HG03108 (cell line): Measurements from ENCODE around the gene KCNMA1.
"Not testable (repeated sequence)": the region's sequence is repeated elsewhere in the genome, so short reads cannot be mapped to it uniquely, and the experiment has no call there.

Experiments used
- ATAC-seq: cut with Tn5 transposase; IDR thresholded peaks from one replicate; pipeline ENCODE4 v1.9.1; 2021; ENCODE audit warnings: moderate library complexity; ENCODE audit not compliant: unreplicated experiment

The KCNMA1 gene

DNA sequence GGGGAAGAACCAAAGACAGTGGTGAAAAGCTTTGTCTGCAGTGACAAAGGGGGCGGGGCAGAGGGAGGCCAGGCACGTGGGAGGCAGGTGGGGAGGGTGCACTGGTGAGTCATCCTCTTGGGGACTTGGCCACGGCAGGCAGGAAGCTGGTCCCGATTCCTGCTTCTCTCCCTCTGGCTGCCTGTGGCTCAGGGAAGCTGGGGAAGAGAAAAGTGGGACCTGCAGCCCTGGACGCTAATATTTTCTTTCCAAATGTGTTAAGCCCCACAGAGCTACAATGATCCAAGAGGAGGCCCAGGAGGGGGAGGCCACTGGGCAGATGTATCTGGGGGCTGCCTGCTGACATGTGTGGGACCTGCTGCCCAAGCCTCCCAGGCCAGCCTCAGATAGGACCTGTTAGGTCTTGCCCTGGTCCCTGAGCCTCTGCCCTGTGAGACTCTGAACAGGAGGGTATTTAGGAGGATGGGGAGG lies 231.8 kb downstream of the KCNMA1 start:
- peak; percentile 61 for ATAC-seq

DNA sequence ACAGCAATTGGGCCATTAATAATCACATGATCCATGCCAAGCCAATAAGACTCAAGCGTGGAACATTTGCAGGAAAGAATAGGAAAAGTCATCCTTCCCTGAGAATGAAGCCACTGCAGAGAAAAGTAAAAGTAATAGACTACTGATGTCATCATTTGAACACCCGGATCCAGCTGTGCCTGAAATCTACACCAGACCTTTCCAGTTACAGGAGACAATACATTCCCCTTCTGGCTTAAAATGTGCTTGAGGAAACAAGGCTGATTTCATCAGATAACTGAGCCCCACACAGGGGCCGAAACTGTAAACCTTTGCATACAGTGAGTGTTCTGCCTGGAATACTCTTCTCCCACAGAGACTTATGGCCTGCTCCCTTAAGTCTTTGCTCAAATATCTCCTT lies 232.8 kb downstream of the KCNMA1 start:
- no peak for ATAC-seq

DNA sequence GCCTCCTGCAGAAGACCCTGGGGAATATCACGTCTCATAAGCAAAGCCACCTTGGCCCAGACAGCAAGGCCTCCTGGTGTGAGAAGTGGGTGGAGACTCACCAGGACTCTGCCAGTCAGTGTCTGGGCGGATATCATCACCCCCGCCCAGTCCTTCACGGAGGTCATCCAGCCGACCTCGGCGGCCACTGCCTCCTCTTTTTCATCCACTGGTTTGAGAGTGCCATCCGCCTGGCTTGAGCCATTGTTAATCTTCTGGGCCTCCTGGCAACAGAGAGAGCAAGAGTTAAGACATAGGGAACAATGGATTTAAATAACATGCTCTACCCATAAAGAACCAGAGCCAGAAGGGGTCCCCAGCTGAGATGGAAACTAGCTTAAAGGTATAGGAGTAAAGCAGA lies 233.8 kb downstream of the KCNMA1 start:
- ATAC-seq, result no peak

DNA sequence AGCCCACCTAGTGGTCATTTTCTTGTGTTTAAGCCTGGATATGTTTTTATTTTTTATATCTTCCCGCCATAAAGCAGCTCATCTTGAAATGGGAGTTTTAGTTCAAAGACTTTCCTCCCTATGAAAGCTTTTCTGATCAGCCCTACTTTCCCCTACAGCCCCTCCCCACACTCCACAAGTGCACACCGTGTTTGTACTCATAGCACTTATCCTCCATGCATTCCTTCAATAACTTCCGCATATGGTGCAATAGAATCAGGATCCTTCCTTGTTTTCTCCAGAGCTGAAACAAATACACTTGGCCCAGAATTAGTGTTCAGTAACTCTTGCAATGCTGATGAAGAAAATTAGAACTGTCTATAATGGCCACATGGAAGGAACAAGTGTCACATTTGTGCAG lies 235.9 kb downstream of the KCNMA1 start:
- no peak for ATAC-seq

DNA sequence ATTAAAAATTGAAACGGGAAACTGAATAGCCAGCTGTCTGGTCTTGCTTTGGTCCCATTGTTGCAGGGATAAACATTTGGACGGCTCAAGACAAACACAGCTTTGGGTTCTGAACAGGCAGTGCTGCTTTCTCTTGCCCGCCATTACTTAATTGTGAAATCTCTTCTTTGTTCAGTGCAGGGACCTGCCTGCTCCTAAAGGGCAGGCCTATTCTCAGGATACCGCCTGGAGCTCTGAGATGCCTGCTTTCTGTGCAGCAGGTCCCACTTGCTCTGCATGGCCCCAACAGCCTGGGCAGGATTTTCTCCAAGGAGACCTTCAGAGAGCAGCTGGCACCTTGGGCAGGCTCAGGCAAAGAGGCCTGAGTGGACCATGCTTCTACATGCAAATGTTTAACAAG lies 237.6 kb downstream of the KCNMA1 start:
- ATAC-seq, result no peak

DNA sequence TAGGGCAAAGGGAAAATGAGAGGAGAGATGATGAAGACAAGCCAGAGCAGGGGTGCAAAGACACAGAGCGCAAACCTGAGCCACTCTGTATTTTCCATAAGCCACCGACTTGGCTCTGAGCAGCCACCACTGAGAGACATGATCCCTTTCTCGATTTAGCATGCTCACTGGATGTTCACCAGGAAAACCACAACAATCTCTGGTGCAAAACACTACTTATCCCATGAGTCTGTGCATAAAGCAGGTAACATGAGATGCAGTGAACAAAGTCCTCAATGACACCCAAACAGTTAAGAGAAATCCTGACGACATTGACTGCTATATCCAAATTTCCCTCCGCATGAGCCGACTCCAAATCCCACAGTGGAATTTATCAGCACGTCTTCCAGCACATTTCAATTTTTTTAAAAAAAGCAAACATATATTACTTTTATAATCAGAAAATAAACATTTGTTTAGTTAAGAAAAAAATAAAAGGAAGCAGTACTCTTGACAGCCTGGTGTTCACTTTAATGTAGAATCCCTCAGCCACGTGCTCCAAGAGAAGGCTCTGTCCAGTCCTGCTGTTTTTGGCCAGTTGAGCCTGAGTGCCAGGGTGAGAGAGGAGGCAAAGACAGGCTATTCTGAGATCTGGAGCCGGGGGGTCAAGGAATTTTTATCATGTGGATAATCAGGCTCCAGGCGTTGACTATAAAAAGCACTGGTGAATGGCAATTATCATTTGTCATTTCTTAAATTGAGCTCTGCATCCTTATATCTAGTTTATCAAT lies 238.4 kb downstream of the KCNMA1 start:
- no peak for ATAC-seq

DNA sequence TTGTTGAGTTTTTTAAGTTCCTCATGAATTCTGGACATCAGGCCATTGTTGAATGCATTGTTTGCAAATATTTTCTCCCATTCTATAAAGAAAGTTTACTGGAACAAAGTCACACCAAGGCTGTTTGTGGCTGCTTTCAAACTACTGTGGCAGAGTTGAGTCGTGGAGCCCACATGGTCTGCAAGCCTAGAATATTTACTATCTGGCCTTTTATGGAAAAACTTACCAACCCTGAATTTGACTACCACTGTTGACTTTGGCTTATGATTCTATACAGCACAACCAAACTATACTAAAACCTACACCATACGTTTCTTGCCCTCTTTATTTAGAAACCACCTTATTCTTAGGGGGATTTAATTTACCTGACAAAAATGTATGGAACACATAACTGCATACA lies 239.1 kb downstream of the KCNMA1 start:
- ATAC-seq, result no peak

DNA sequence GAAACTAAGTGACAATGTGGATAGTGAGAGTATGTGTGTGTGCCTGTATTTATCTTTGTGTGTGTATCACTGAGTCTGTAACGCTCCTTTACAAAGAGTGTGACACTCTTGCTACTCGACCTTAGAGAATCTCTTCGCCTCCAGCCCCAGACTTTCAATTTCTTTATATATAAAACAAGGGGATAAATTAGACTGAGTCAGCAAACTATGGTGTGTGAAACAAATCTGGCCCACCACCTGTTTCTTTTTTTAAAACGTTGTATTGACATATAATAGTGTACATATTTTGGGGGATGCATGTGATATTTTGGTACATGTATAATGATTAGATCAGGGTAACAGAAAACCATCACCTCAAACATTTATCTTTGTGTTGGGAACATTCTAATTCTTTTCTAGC lies 240.5 kb downstream of the KCNMA1 start:
- no peak for ATAC-seq

DNA sequence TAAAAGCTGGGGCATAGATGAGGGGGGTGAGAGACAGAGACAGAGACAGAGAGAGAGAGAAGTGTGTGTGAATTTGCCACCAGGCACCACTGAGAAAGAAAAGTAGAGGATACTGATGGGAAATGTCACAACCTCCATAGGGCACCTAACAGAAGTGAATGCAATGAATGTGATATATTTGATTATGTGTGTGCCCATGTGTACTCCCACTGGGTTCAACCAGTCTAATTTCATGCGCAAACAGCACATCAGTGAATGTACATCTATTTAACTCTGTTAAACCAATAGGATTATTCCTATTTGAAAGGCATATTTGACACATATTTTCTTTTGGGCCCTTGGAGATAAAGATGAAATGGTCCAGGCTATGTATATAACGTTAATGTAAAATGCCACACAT lies 241.3 kb downstream of the KCNMA1 start:
- no peak for ATAC-seq

DNA sequence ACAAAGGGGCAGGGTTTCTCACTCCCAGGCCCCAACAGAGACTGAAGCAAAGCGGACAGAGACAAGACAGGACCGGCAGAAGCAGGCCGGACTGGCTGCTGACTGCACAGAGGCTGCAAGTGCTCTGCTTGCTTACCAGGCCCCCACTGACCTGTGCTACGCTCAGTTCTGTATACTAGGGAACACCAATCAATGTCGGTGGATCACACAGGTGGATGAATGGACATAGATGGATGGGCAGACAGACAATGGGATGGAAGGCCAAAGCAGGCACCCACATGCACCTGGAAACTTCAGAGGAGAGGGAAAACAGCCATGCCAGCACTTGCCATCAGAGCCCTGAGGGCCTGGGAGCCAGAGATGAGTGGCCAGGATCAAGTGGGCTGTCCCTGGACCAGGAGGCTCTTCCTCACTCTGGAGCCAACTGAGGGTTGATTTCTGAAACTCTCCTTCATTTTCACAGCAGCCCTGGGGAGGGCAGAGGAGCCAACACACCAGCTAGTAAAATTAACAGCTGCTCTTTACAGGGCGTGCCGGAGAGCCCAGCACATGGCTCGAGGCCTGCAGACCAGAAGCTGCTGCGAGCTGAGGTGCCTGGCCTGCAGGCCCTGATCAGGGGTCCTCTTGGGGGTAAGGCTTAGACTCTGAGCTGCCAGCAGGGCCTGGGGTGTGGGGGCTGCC lies 243.6 kb downstream of the KCNMA1 start:
- no peak for ATAC-seq

DNA sequence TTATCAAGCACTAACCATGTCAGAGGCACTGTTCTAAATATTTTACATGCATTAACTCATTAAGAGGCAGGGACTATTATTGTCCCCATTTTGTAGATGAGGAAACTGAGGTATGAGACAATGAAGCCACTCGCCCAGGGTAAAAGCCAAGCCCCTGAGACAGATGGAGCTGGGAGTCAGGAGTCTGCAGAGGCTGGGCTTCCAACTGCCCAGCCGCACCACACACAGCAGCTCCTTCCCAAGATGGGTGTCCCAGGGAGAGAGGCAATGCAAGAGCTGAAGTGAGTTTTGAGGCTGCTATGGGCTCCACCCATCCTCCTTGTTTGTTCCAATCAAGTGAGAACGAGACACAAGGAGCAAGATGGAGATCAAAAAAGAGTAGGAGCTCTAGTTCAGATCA lies 244.2 kb downstream of the KCNMA1 start:
- no peak for ATAC-seq

DNA sequence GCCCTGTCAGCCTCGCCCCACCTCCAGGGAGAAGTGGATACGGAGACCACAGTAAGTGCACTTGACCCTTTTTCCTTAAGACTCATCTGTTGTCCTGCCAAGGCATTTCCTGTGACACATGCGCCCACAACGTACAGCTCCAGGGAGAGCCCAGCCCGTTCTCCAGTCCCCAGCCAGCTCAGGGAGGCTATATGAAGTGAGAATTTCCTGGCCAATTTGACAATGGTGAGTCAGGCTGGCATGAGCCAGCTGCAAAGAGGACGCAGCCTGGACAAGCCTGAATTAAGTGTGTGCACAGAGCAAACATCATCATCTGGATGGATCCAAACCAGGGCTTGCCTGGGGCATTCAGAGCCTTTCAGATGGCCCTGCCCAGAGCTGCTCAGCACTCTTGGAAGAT lies 244.8 kb downstream of the KCNMA1 start:
- no peak for ATAC-seq

DNA sequence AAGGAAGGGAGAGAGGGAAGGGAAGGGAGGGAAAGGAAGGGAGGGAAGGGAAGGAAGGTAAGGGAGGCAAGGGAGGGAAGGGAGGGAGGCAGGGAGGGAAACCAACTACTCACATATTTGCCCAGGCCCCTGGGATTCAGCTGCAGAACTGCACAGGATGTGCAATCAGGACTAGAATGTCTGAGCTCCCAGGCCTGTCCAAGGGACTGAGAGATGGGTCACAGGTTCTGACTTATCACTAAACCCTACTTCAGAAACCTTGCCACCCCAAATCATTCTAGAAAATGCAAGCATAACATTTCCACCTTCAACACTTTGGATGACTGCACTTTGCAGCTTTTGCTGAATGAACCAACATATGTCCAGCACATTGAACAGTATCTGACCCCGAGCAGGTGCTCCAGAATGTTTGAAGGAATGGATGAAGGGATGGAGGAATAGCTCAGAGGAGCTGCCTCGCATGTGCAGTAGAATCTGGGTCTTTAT lies 245.3 kb downstream of the KCNMA1 start:
- no peak for ATAC-seq

DNA sequence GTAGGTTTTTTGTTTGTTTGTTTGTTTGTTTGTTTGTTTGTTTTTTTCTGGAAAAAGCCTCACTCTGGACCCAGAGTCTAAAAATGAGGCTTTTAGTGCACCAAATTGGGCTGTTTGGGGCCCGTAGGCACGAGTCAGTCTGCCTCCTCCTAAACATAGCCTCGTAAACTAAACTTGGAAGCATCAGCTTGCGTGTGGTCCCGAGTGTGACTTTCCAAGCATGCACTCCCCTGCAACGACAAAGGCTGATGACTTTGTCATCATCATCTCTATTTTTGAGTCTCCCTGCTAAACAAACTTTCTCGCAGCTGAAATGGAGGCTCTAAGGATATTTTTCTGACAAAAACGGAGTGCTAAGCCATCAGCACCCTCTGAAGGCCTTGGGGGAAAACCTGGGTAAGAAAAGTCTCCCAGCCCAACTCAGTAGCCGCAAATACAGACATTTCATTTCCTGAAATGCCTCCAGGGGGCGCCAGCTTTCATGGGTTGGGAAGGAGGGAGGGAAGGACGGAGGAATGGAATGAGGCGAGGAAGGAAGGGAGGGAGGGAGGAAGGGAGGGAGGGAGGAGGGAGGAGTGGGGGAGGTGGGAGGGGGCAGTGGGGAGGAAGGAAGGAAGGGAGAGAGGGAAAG lies 245.9 kb downstream of the KCNMA1 start:
- no peak for ATAC-seq

DNA sequence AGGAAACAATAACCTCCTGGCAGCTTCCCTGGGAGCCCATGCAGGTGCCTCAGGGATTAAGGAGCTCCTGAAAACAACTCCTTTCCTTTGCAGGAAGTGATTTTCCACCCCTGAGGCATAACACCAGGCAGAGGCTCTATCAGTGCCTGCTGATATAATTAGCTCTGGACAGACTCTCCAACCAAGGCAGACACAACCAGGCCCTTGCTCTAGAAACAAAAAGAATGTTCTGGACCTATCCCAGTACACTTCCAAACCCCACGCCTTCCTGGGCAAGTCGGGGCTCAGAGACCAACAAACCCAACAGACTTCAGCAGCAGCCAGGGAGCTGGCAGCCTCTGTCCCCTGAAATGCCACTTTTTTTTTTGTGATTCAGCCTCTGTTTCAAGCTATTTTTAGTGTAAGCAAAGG lies 247.1 kb downstream of the KCNMA1 start:
- no peak for ATAC-seq

DNA sequence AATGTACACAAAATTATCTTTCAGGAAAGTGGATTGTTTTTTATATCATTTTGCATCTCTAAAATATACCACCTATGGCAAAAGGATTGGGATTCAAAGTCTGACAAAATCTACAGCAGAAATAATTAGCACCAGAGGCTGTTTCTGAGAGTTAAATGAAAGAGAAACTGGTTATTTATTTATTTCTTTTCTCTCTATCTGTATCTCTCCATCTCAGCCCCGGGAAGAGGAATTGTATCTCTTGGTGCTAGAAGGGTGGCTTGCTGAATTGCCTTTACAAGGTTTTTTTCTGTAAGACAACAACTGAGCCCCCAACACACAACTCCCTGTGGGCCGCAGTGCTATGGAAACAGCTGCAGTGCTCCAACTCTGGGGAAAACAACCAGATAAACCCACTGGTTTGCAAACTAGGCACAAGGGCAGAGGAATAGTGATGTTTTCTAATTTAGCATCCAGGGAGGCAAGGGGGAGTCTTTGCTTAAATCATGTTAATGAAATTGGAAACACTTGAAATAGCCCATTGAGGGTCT lies 249.0 kb downstream of the KCNMA1 start:
- ATAC-seq, result no peak

DNA sequence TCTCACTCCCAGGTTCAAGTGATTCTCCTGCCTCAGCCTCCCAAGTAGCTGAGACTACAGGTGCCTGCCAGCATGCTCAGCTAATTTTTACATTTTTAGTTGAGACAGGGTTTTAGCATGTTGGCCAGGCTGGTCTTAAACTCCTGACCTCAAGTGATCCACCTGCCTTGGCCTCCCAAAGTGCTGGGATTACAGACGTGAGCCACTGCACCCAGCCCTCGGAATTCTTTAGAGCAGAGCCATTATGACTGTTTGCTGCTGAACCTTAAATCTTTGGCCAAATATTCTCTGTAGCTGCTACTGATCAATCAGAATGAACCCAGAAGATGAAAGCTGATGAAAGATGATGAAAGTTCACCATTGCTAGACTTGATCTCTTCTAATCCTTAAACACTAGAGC lies 249.9 kb downstream of the KCNMA1 start:
- not testable (repeated sequence) for ATAC-seq

DNA sequence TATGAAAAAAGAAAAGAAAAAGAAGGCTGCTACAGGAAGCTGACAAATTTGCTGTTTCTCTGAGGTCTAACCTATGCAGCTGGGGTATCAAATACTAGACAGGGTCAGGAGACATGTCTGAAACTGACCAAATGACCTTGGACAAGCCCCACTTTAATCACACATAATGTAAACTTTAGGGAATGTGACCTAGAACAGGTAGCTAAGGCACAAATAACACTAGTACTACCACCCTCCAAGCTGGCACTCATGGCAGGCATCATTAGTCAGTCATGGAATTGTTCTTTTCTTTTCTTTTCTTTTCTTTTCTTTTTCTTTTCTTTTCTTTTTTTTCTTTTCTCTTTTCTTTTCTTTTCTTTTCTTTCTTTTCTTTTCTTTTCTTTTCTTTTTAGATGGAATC lies 250.4 kb downstream of the KCNMA1 start:
- ATAC-seq, result no peak

DNA sequence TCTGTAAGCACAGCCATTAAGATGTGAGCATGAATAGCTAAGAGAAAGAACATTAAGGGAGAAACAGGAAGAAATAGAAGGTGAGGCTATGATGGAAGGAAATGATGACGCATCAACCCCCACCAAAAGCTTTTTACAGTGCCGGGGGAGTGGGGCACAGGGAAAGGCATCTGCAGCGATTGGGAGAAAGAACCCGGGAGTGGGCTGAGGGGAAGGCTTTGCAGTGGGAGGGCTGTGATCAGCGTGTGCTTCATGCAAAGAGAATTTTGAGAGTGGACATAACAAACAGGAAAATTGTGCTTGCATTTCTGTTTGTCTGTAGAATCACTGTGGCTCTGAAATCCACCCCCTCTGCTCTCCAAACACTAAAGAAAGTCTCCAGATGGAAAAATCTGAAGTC lies 250.8 kb downstream of the KCNMA1 start:
- ATAC-seq, result no peak

DNA sequence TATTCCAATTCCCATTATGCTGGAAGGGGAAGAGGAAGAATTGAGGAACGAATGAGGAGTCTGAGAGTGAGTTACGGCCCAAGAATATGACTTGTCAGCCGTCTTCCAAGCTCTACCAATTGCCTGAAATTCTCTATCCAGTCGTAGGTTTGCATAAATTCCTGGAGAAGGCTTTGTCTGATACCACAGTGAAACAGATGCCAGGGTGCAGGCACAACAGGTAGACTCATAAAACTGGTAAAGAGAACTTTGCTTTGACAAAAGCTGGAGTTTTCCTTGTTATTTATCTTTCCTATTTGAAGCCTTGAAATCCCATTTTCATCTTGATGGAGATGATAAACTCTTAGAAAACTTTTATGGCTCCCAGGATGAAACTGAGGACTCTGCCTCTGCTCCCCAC lies 251.2 kb downstream of the KCNMA1 start:
- ATAC-seq, result no peak

DNA sequence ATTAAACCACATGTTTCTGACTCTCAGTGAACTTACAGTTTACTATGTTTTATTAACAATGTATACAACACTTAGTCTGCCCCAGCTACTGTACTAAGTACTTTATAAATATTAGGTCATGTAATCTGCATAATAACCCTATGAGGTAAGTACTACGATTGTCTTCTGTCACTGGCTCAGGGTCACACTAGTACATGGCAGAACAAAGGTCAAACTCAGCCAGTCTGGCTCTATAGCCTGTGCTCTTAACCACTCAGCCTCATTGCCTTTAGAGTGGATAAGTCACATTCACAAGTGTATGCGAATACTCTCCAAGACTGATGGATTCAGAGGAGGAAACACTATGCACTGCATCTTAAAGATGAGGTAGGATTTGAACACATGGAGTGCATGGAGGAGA lies 252.3 kb downstream of the KCNMA1 start:
- no peak for ATAC-seq
